HG03108 (cell line): ENCODE results near the gene WRAP73.

Experiments
- ATAC-seq: cut with Tn5 transposase; IDR thresholded peaks from one replicate; pipeline ENCODE4 v1.9.1; 2021; ENCODE audit warnings: moderate library complexity; ENCODE audit not compliant: unreplicated experiment

Gene WRAP73

GRCh38 chr1:3649342-3650247 is at the start of gene WRAP73:
Gene WRAP73, minus strand, starts transcription at chr1:3650103. Its CDS starts 104 bp downstream, at chr1:3649999.
- ATAC-seq = peak; percentile 65

GRCh38 chr1:3699596-3699995 is 49.7 kb upstream of the WRAP73 start:
- ATAC-seq = no peak

- no peak for ATAC-seq
Measured at GRCh38 chr1:3698660-3699408, 48.9 kb upstream of the WRAP73 start.

- no peak for ATAC-seq
Measured at GRCh38 chr1:3697810-3698209, 47.9 kb upstream of the WRAP73 start.

- ATAC-seq = no peak
Measured at GRCh38 chr1:3697104-3697503, 47.2 kb upstream of the WRAP73 start.

- no peak for ATAC-seq
Measured at GRCh38 chr1:3696689-3697088, 46.8 kb upstream of the WRAP73 start.

GRCh38 chr1:3695326-3696217 is 45.7 kb upstream of the WRAP73 start:
- ATAC-seq = no peak

- ATAC-seq = no peak
Measured at GRCh38 chr1:3693321-3693720, 43.4 kb upstream of the WRAP73 start.

GRCh38 chr1:3692598-3692997 is 42.7 kb upstream of the WRAP73 start:
- no peak for ATAC-seq

GRCh38 chr1:3691421-3692204 is 41.7 kb upstream of the WRAP73 start:
- no peak for ATAC-seq

GRCh38 chr1:3690282-3691065 is 40.6 kb upstream of the WRAP73 start:
- no peak for ATAC-seq

- no peak for ATAC-seq
Measured at GRCh38 chr1:3689138-3689750, 39.3 kb upstream of the WRAP73 start.

GRCh38 chr1:3688356-3689137 is 38.6 kb upstream of the WRAP73 start:
- ATAC-seq = no peak

GRCh38 chr1:3687504-3687903 is 37.6 kb upstream of the WRAP73 start:
- no peak for ATAC-seq

GRCh38 chr1:3685906-3686305 is 36.0 kb upstream of the WRAP73 start:
- no peak for ATAC-seq

GRCh38 chr1:3685222-3685621 is 35.3 kb upstream of the WRAP73 start:
- no peak for ATAC-seq

- ATAC-seq = no peak
Measured at GRCh38 chr1:3683992-3684391, 34.1 kb upstream of the WRAP73 start.

GRCh38 chr1:3683197-3683596 is 33.3 kb upstream of the WRAP73 start:
- ATAC-seq = no peak
